Body of pancreas (tissue), 4 donors: ENCODE measurements around the gene IDH3G. TPM values are rescaled to one million over a fixed set of nuclear protein-coding genes. Genes with fewer than 3 reads are reported as not detected.

ENCODE experiments used
- ATAC-seq: fragments of 150-250 bp; one replicate; pipeline ENCODE4 v1.9.1; 2016
- DNase-seq, 4 donors: peaks; one replicate each; pipeline ENCODE4 v3.0.0-alpha.2; 2019
- H3K27ac ChIP-seq, 4 donors: fragments of 200-600 bp; sonication (generic); 1 replicate in 3 of 4; 2 replicates in 1 of 4; pipeline versions ENCODE4 v1.5.1 to v1.6.1; 2016 to 2019; ENCODE audit warnings: mild to moderate bottlenecking in 1 of 4, mixed read lengths in 1 of 4, moderate library complexity in 1 of 4
- H3K27me3 ChIP-seq, 2 donors: fragments of 200-600 bp; sonication (generic); one replicate each; pipeline ENCODE4 v1.6.0; 2016; ENCODE audit warnings: mild to moderate bottlenecking in 1 of 2
- H3K36me3 ChIP-seq, 2 donors: fragments of 200-600 bp; sonication (generic); replicated peaks in 1 of 2; 2 replicates each; pipeline ENCODE4 v1.5.1; 2016; ENCODE audit warnings: low read depth in 2 of 2; ENCODE audit not compliant: insufficient read depth in 1 of 2
- H3K4me1 ChIP-seq: fragments of 200-600 bp; sonication (generic); one replicate; pipeline ENCODE4 v1.6.0; 2016
- H3K4me3 ChIP-seq, 2 donors: fragments of 200-600 bp; sonication (generic); 1 replicate in 1 of 2; 2 replicates in 1 of 2; pipeline ENCODE4 v1.5.1; 2016 to 2019
- H3K9me3 ChIP-seq, 3 donors: fragments of 200-600 bp; sonication (generic); 1 replicate in 2 of 3; 2 replicates in 1 of 3; pipeline ENCODE4 v1.5.1; 2016
- POLR2A ChIP-seq, 3 donors: fragments of 450-650 bp; IDR thresholded peaks; one replicate each; pipeline ENCODE4 v1.6.1; 2016; ENCODE audit warnings: antibody characterized with exemption in 3 of 3, mild to moderate bottlenecking in 2 of 3
- WGBS, 2 donors: methylation state at CpG; one replicate each; pipeline ENCODE4 v1.1.5; 2017; 5-methylcytosine and 5-hydroxymethylcytosine counted together
- intact Hi-C: fragments of 100-400 bp; cut with DNase I; formaldehyde crosslinking; loops from one replicate; pipeline ENCODE4 v1.15.1; 2023
- total RNA-seq, 2 donors: library from RNA; depleted of rRNA; stranded (reverse); fragments of >200 nt; gene quantifications; one replicate each; pipeline ENCODE4 v1.1.0, GENCODE V29; 2016
- TF ChIP-seq, protein P1 (sequence below), 7 experiments: fragments of 450-650 bp in 4 of 7; fragments of 200-600 bp in 3 of 7; sonication (generic) in 3 of 7; IDR thresholded peaks; one replicate each; pipeline ENCODE4 v1.5.1; 2016 to 2019; ENCODE audit warnings: antibody characterized with exemption in 7 of 7

The IDH3G gene
- total RNA-seq, 2 donors from 2014 or later, result 25.2 to 27.7 TPM

DNA sequence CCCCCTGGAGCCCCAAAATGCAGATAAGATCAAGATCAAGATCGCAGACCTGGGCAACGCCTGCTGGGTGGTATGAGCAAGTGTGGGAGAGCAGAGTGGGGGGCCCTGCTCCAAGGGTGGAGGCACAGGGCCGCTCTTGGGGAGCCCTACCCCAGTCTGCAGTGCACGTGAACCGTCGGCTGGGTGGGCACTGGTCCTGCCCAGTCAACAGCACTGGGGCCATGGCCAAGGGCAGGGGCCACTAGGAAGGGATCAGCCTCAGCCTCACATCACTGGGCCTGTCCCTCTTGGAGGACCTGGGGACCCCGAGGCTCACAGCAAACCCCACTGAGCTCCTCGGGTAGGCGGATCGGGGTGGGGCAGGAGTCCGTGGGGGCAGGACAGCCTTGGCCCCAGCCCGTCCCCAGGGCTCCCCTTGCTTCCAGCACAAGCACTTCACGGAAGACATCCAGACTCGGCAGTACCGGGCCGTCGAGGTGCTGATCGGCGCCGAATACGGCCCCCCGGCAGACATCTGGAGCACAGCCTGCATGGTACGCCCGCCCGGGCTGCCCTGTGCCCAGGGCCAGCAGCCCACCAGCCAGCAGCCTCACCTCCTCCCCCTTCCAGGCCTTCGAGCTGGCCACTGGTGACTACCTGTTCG, 9.7 kb downstream of the IDH3G start:
- H3K36me3 ChIP-seq, result peaks cover 0 to 3% of the 10 kb centered on the region in 2 donors
- H3K27ac ChIP-seq, result no peak overlapping the region
- H3K4me3 ChIP-seq, result no peak overlapping the region
- no peaks in the 10 kb centered on the region for H3K27me3 ChIP-seq
- intact Hi-C loops, result no loop called here
- peaks cover 8% of the 10 kb centered on the region for H3K4me1 ChIP-seq
- H3K9me3 ChIP-seq, result no peaks in the 10 kb centered on the region
- DNase-seq, result no peak
- TF ChIP-seq, protein P1, sequence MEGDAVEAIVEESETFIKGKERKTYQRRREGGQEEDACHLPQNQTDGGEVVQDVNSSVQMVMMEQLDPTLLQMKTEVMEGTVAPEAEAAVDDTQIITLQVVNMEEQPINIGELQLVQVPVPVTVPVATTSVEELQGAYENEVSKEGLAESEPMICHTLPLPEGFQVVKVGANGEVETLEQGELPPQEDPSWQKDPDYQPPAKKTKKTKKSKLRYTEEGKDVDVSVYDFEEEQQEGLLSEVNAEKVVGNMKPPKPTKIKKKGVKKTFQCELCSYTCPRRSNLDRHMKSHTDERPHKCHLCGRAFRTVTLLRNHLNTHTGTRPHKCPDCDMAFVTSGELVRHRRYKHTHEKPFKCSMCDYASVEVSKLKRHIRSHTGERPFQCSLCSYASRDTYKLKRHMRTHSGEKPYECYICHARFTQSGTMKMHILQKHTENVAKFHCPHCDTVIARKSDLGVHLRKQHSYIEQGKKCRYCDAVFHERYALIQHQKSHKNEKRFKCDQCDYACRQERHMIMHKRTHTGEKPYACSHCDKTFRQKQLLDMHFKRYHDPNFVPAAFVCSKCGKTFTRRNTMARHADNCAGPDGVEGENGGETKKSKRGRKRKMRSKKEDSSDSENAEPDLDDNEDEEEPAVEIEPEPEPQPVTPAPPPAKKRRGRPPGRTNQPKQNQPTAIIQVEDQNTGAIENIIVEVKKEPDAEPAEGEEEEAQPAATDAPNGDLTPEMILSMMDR (IDR thresholded peaks at IDR 0.05), result no peak
- TF ChIP-seq POLR2A (IDR thresholded peaks at IDR 0.05), result no peak
- 95% methylated on average over 8 of the region's 27 CpGs; no CpG with 5 or more reads in 1 of the 2 donors for WGBS, 2 donors
- ATAC-seq, result no peak

DNA sequence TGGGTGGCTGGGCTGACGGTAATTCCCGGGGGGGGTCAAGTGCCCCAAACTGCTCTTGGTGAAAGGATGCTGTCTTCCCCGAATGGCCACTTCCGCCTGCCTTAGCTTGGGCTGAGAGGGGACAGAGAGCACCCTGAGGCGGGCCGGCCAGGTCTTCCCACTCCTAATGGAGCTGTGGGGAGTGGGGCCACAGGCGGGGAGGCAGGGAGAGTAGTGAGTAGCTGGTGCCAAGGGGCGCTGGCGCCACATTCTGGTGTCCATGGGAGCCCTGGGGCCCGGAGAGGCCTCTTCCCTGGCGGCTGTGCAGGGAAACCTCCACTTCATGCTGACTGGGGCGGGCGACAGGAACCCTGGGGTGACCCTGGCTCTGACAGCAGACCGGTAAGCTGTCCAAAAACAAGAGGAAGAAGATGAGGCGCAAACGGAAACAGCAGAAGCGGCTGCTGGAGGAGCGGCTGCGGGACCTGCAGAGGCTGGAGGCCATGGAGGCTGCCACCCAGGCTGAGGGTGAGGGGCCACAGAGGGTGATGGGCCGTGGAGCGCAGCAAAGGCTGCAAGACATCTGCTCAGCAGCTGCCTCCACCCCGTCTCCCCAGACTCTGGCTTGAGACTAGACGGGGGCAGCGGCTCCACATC, 10.7 kb downstream of the IDH3G start:
- Histone ChIP-seq H3K27ac (no peak overlapping the region), H3K36me3 (peaks cover 0 to 3% of the 10 kb centered on the region in 2 donors), H3K4me1 (peaks cover 8% of the 10 kb centered on the region), H3K4me3 (no peak overlapping the region), H3K9me3 (no peaks in the 10 kb centered on the region), H3K27me3 (no peaks in the 10 kb centered on the region)
- intact Hi-C loops, result no loop called here
- ATAC-seq (no peak), DNase-seq (no peak)
- no peak for TF ChIP-seq POLR2A (IDR thresholded peaks at IDR 0.05)
- TF ChIP-seq, protein P1 (IDR thresholded peaks at IDR 0.05), result no peak
- 79 to 82% methylated on average over 4 to 20 of the region's 24 CpGs for WGBS, 2 donors

DNA sequence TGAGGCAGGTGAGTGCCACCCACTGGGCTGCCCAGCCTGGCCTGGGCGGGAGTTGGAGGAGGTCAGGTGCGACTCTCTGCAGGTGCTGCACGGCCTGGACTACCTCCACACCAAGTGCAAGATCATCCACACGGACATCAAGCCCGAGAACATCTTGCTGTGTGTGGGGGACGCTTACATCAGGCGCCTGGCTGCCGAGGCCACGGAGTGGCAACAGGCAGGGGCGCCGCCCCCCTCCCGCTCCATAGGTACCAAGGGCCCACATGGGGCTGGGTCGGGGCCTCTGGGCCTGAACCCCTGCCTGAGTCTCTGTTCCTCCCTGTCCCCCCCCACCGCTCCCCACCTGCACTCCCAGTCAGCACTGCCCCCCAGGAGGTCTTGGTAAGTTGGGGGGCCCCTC, 11.3 kb downstream of the IDH3G start:
- intact Hi-C loops, result no loop called here
- Histone ChIP-seq H3K4me3 (no peak overlapping the region), H3K4me1 (peaks cover 8% of the 10 kb centered on the region), H3K27me3 (no peaks in the 10 kb centered on the region), H3K36me3 (peaks cover 0 to 3% of the 10 kb centered on the region in 2 donors), H3K27ac (no peak overlapping the region), H3K9me3 (no peaks in the 10 kb centered on the region)
- ATAC-seq, result no peak
- TF ChIP-seq POLR2A (IDR thresholded peaks at IDR 0.05), result no peak
- TF ChIP-seq, protein P1 (IDR thresholded peaks at IDR 0.05), result no peak
- no peak for DNase-seq
- WGBS, 2 donors, result 100% methylated on average over 2 of the region's 14 CpGs; no CpG with 5 or more reads in 1 of the 2 donors

DNA sequence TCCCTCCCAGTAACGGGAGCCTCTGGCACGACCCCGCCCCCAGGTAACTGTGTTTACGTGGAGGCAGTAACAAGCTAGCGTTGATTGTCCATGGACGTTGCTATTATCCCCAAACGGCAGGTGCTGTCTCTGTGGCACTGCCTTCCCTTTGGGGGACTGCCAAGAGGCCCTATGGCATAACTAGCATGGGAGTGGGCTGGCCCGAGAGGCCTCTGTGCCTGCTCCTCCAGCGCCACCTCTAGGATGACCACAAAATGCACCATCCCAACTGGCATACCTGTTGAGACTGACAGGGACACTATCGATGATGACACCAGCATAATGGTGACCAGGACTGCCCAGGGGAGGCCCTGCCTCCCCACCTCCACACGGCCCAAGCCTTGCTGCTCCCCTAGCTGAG, 11.9 kb downstream of the IDH3G start:
- H3K4me1 ChIP-seq, result peaks cover 8% of the 10 kb centered on the region
- WGBS, 2 donors, result 50 to 70% methylated on average over 2 to 7 of the region's 11 CpGs
- H3K36me3 ChIP-seq, result peaks cover 0 to 3% of the 10 kb centered on the region in 2 donors
- no peak for DNase-seq
- no peaks in the 10 kb centered on the region for H3K27me3 ChIP-seq
- no peak for TF ChIP-seq POLR2A (IDR thresholded peaks at IDR 0.05)
- TF ChIP-seq, protein P1 (IDR thresholded peaks at IDR 0.05), result no peak
- no peak overlapping the region for H3K27ac ChIP-seq
- H3K4me3 ChIP-seq, result no peak overlapping the region
- ATAC-seq, result no peak
- H3K9me3 ChIP-seq, result no peaks in the 10 kb centered on the region
- intact Hi-C loops, result no loop called here
